Prostate gland (tissue), 2 donors: ENCODE measurements around the gene MPHOSPH10. TPM values are rescaled to one million over a fixed set of nuclear protein-coding genes. Genes with fewer than 3 reads are reported as not detected.

Experiments used
- DNase-seq: peaks from one replicate; pipeline ENCODE4 v3.0.0-alpha.2; 2019; ENCODE audit warnings: low spot score
- H3K27ac ChIP-seq, 2 donors: fragments of 200-600 bp; sonication (generic); 2 replicates each; pipeline ENCODE4 v1.5.1; 2017 to 2019
- H3K27me3 ChIP-seq: fragments of 200-600 bp; sonication (generic); replicated peaks from 2 replicates; pipeline ENCODE4 v1.5.1; 2019; ENCODE audit not compliant: insufficient read depth
- H3K36me3 ChIP-seq, 2 donors: fragments of 200-600 bp; sonication (generic); 1 replicate in 1 of 2; 2 replicates in 1 of 2; pipeline versions ENCODE4 v1.5.1 to v1.8.1; 2017 to 2019
- H3K4me1 ChIP-seq: fragments of 200-600 bp; sonication (generic); replicated peaks from 2 replicates; pipeline ENCODE4 v1.5.1; 2019
- H3K4me3 ChIP-seq, 2 donors: fragments of 200-600 bp; sonication (generic); 2 replicates each; pipeline ENCODE4 v1.5.1; 2017 to 2019
- H3K9me3 ChIP-seq: fragments of 200-600 bp; sonication (generic); 2 replicates; pipeline ENCODE4 v1.5.1; 2017
- POLR2A ChIP-seq: fragments of 450-650 bp; IDR thresholded peaks from one replicate; pipeline ENCODE4 v1.6.1; 2016; ENCODE audit warnings: antibody characterized with exemption, mild to moderate bottlenecking
- POLR2AphosphoS5 ChIP-seq: sonication (generic); formaldehyde crosslinking; IDR thresholded peaks from one replicate; pipeline ENCODE4 v1.6.1; 2017; ENCODE audit warnings: antibody characterized with exemption
- WGBS: methylation state at CpG from one replicate; pipeline ENCODE4 v1.1.5; 2018; 5-methylcytosine and 5-hydroxymethylcytosine counted together
- intact Hi-C: fragments of 100-400 bp; cut with DNase I; formaldehyde crosslinking; loops from one replicate; pipeline ENCODE4 v1.14.2; 2022
- total RNA-seq, 2 donors: library from RNA; depleted of rRNA; stranded (reverse); fragments of >200 nt; gene quantifications; one replicate each; pipeline ENCODE4 v1.1.0, GENCODE V29; 2016
- TF ChIP-seq, protein P1 (sequence below), 4 experiments: fragments of 200-600 bp in 2 of 4; fragments of 450-650 bp in 2 of 4; sonication (generic) in 2 of 4; IDR thresholded peaks; 1 replicate in 3 of 4; 2 replicates in 1 of 4; pipeline ENCODE4 v1.5.1; 2016 to 2019; ENCODE audit warnings: antibody characterized with exemption in 4 of 4, mild to moderate bottlenecking in 2 of 4, moderate library complexity in 2 of 4

Gene MPHOSPH10
- total RNA-seq, 2 donors from 2014 or later = 20.2 to 25.9 TPM

DNA sequence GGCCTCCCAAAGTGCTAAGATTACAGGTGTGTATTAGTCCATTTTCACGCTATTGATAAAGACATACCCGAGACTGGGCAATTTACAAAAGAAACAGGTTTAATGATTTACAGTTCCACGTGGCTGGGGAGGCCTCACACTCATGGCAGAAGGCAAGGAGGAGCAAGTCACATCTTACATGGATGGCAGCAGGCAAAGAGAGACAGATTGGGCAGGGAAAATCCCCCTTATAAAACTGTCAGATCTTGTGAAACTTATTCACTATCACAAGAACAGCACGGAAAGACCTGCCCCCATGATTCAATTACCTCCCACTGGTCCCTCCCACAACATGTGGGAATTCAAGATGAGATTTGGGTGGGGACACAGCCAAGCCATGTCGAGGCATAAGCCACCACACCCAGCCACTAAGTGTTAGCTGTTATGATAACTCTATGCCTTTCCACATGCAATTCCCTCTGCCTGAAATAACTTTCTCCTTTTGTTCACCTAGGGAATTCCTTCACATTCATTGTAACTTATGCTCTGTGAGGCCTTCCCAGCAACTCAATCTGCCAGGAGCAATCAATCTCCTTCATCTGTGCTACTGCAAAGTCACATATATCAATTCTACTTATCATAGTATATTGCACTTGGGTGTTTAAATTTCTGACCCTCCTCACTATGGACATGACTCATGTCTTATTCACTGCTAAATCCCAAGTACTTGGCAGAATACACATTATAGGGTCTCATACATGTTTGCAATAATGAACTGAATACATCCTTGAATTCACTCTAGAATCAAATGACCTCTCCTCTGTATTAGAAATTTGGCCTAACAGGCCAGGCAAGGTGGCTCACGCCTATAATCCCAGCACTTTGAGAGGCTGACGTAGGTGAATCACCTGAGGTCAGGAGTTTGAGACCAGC lies 7.8 kb upstream of the MPHOSPH10 start:
- Histone ChIP-seq H3K36me3 (no peaks in the 10 kb centered on the region), H3K4me1 (no peaks in the 10 kb centered on the region), H3K9me3 (no peaks in the 10 kb centered on the region), H3K27me3 (no peaks in the 10 kb centered on the region), H3K4me3 (no peak overlapping the region), H3K27ac (no peak overlapping the region)
- intact Hi-C loops = no loop called here
- TF ChIP-seq POLR2AphosphoS5 (no peak), POLR2A (no peak)
- TF ChIP-seq, protein P1, sequence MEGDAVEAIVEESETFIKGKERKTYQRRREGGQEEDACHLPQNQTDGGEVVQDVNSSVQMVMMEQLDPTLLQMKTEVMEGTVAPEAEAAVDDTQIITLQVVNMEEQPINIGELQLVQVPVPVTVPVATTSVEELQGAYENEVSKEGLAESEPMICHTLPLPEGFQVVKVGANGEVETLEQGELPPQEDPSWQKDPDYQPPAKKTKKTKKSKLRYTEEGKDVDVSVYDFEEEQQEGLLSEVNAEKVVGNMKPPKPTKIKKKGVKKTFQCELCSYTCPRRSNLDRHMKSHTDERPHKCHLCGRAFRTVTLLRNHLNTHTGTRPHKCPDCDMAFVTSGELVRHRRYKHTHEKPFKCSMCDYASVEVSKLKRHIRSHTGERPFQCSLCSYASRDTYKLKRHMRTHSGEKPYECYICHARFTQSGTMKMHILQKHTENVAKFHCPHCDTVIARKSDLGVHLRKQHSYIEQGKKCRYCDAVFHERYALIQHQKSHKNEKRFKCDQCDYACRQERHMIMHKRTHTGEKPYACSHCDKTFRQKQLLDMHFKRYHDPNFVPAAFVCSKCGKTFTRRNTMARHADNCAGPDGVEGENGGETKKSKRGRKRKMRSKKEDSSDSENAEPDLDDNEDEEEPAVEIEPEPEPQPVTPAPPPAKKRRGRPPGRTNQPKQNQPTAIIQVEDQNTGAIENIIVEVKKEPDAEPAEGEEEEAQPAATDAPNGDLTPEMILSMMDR (IDR thresholded peaks at IDR 0.05) = no peak
- 85% methylated on average over 7 of the region's 7 CpGs for WGBS
- no peak for DNase-seq

DNA sequence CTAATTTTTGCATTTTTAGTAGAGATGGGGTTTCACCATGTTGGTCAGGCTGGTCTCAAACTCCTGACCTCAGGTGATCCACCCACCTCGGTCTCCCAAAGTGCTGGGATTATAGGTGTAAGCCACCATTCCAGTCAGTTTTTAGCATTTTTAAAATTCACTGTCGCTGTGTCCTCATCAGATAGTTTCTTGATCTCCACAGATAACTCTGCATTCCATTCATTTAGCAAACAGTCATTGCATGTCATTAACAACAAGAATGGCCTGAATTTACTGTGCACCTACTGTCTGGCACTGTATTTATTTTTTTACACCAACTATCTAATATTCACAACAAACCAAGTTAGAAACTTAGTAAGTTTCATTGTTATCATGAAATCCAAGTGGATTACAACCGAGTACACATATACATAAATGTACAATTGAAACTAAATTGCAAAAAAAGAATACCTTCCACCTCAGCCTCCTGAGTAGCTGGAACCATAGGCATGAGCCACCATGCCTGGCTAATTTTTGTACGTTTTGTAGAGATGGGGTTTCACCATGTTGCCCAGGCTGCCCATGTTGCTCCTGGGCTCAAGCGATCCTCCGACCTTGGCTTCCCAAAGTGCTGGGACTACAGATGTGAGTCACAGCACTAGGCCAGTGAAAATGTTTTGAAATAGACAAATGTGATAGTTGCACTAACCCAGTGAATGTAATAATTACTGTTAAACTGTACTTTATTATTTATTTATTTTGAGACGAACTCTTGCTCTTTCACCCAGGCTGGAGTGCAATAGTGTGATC lies 4.7 kb upstream of the MPHOSPH10 start:
- H3K4me3 ChIP-seq = no peak overlapping the region
- H3K36me3 ChIP-seq = no peaks in the 10 kb centered on the region
- DNase-seq = no peak
- peaks cover 6% of the 10 kb centered on the region for H3K4me1 ChIP-seq
- 89% methylated on average over 7 of the region's 7 CpGs for WGBS
- intact Hi-C loops = no loop called here
- TF ChIP-seq, protein P1 (IDR thresholded peaks at IDR 0.05) = no peak
- TF ChIP-seq POLR2A (no peak), POLR2AphosphoS5 (no peak)
- H3K9me3 ChIP-seq = no peaks in the 10 kb centered on the region
- H3K27me3 ChIP-seq = no peaks in the 10 kb centered on the region
- H3K27ac ChIP-seq = no peak overlapping the region

DNA sequence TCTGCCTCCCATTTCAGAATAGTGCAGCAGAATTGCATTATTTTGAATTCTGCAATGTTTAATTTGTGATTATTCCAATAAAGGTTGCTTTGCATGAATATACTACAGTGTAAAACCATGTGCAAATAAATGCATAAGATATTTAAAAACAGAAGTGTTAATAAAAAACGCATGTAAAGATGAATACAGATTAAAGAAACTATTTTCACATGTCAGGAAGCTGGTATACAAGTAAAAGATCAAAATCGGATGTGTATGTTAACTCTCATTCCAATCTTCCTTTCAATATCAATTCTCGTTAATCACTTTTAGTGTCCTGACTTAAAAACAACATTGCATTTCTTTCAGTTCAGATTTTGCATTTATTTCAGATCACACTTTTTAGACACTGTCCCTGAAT lies 3.5 kb upstream of the MPHOSPH10 start:
- Histone ChIP-seq H3K36me3 (no peaks in the 10 kb centered on the region), H3K27ac (no peak overlapping the region), H3K27me3 (no peaks in the 10 kb centered on the region), H3K4me1 (peaks cover 6% of the 10 kb centered on the region), H3K9me3 (no peaks in the 10 kb centered on the region), H3K4me3 (no peak overlapping the region)
- intact Hi-C loops = no loop called here
- TF ChIP-seq, protein P1 (IDR thresholded peaks at IDR 0.05) = no peak
- TF ChIP-seq POLR2A = no peak
- no peak for TF ChIP-seq POLR2AphosphoS5
- 59% methylated on average over 3 of the region's 3 CpGs for WGBS
- DNase-seq = no peak

DNA sequence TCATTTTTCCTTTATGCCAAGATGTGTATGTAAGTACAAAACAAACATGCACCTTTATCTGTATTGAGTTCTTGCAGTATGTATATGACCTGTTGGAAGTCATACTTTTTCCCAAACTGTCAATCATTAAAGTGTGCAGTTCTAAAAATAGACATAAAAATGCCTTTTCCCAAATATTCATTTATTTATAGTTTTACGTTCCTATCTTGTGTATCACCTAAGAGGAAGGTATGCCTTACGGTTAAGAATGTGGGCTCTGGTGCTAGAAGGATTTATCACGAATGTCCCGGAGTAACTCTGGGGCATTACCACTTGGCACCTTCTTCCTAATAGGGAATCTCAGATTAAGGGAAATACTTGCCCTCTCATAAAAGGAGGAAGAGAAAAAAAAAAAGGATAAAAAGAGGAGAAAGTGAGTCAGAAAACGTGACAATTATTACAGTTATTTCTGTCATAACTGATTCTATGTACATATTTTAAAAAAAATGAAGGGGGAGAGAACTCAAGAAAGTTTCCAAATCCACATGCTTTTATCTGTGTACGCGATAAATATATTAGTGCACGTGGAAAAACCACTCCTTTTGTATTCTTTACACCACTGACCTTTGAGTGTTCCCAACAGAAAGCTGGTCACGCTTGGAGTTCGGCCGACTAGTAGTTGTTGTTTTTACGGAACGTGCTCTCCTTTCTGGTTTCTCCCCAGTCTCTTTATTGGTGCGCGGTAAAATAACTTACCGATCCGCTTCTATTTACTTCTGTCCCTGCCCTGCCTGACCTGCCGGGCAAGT lies 1.1 kb upstream of the MPHOSPH10 start:
- peak overlapping the region; percentile 93 to 96 for H3K27ac ChIP-seq
- H3K4me1 ChIP-seq = peaks cover 6% of the 10 kb centered on the region
- peak overlapping the region; percentile 54 to 89 for H3K4me3 ChIP-seq
- intact Hi-C loops = no loop called here
- under 1% methylated on average over 18 of the region's 18 CpGs for WGBS
- no peaks in the 10 kb centered on the region for H3K36me3 ChIP-seq
- DNase-seq = peak; percentile 85
- no peaks in the 10 kb centered on the region for H3K9me3 ChIP-seq
- no peak for TF ChIP-seq POLR2A
- TF ChIP-seq POLR2AphosphoS5 = peak; percentile 77
- TF ChIP-seq, protein P1 (IDR thresholded peaks at IDR 0.05) = no peak
- H3K27me3 ChIP-seq = no peaks in the 10 kb centered on the region
